MCF 10A (cell line): ENCODE results near the gene LMTK2. TPM values are rescaled to one million over a fixed set of nuclear protein-coding genes. Genes with fewer than 3 reads are reported as not detected.

Source experiments
- BruUV-seq: library from RNA; stranded (reverse); fragments of 400-500 nt; replicated peaks from 2 replicates; lab custom pipeline; 2021; lab: Mats Ljungman, UMichigan
- CTCF ChIA-PET: fragments of 300-600 bp; sonication (Branson Sonifier 250); formaldehyde crosslinking; extraction: SDS; loops from one replicate; lab custom pipeline; 2021; ENCODE audit warnings: antibody characterized with exemption, inconsistent platforms; lab: Yijun Ruan, JAX
- POLR2A ChIA-PET: fragments of 300-600, 350-650 bp; sonication (Branson Sonifier 250); formaldehyde crosslinking; extraction: SDS; loops from one replicate; lab custom pipeline; 2020; ENCODE audit warnings: antibody characterized with exemption, inconsistent platforms; lab: Yijun Ruan, JAX
- DNase-seq: peaks from one replicate; pipeline ENCODE4 v3.0.0-alpha.2; 2018; ENCODE audit not compliant: unreplicated experiment
- H3K27ac Mint-ChIP-seq: one replicate; pipeline ENCODE4 v1.8.0; 2022; ENCODE audit warnings: mild to moderate bottlenecking, low read depth, mixed read lengths; ENCODE audit not compliant: unreplicated experiment
- H3K27me3 Mint-ChIP-seq: one replicate; pipeline ENCODE4 v1.8.0; 2022; ENCODE audit warnings: mixed read lengths; ENCODE audit not compliant: insufficient read depth, unreplicated experiment
- H3K36me3 Mint-ChIP-seq: one replicate; pipeline ENCODE4 v1.8.0; 2022; ENCODE audit warnings: mild to moderate bottlenecking, moderate library complexity, mixed read lengths; ENCODE audit not compliant: insufficient read depth, unreplicated experiment
- H3K4me1 Mint-ChIP-seq: one replicate; pipeline ENCODE4 v1.8.0; 2022; ENCODE audit warnings: mixed read lengths; ENCODE audit not compliant: insufficient read depth, unreplicated experiment
- H3K4me3 Mint-ChIP-seq: one replicate; pipeline ENCODE4 v1.8.0; 2022; ENCODE audit warnings: mild to moderate bottlenecking, moderate library complexity, mixed read lengths; ENCODE audit not compliant: unreplicated experiment
- H3K9me3 Mint-ChIP-seq: one replicate; pipeline ENCODE4 v1.8.0; 2022; ENCODE audit warnings: mixed read lengths; ENCODE audit not compliant: unreplicated experiment
- intact Hi-C: fragments of 100-400 bp; cut with micrococcal nuclease; formaldehyde crosslinking; loops from 2 replicates; pipeline ENCODE4 v1.14.1; 2022
- total RNA-seq: library from RNA; stranded (reverse); gene quantifications from 2 replicates; pipeline ENCODE4 v1.2.3, GENCODE V29; 2022
- TF ChIP-seq, protein P1 (sequence below): fragments of 200-600 bp; IDR thresholded peaks from one replicate; pipeline ENCODE4 v1.8.0; 2022; ENCODE audit warnings: antibody characterized with exemption, mild to moderate bottlenecking; ENCODE audit not compliant: unreplicated experiment

Gene LMTK2
- total RNA-seq, 1 experiment from 2014 or later, result 16.8 TPM

GRCh38 chr7:98185101-98185500, 78.4 kb downstream of the LMTK2 start:
- ChIA-PET CTCF (interaction anchor here (1.0 kb wide), 1 partner anchor 163 kb away, joined by 3 read pairs; no protein-coding TSS in a partner anchor), POLR2A (interaction anchor here (0.6 kb wide), 1 partner anchor 82 kb away, joined by 4 read pairs; no protein-coding TSS in a partner anchor)
- Mint-ChIP-seq H3K27me3 (no peaks in the 10 kb centered on the region), H3K9me3 (no peaks in the 10 kb centered on the region), H3K4me1 (no peaks in the 10 kb centered on the region), H3K27ac (no peak overlapping the region), H3K36me3 (no peaks in the 10 kb centered on the region), H3K4me3 (no peak overlapping the region)
- DNase-seq, result no peak
- BruUV-seq, result no TSS peak
- intact Hi-C loops, result no loop called here
- TF ChIP-seq, protein P1, sequence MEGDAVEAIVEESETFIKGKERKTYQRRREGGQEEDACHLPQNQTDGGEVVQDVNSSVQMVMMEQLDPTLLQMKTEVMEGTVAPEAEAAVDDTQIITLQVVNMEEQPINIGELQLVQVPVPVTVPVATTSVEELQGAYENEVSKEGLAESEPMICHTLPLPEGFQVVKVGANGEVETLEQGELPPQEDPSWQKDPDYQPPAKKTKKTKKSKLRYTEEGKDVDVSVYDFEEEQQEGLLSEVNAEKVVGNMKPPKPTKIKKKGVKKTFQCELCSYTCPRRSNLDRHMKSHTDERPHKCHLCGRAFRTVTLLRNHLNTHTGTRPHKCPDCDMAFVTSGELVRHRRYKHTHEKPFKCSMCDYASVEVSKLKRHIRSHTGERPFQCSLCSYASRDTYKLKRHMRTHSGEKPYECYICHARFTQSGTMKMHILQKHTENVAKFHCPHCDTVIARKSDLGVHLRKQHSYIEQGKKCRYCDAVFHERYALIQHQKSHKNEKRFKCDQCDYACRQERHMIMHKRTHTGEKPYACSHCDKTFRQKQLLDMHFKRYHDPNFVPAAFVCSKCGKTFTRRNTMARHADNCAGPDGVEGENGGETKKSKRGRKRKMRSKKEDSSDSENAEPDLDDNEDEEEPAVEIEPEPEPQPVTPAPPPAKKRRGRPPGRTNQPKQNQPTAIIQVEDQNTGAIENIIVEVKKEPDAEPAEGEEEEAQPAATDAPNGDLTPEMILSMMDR, result no peak

GRCh38 chr7:98186452-98187137, 79.9 kb downstream of the LMTK2 start:
- CTCF ChIA-PET, result interaction anchor here (0.6 to 1.1 kb wide), 5 partner anchors 11 to 166 kb away, joined by 3 to 4 read pairs (median 3); no protein-coding TSS in a partner anchor
- Mint-ChIP-seq H3K9me3 (no peaks in the 10 kb centered on the region), H3K36me3 (peaks cover 8% of the 10 kb centered on the region), H3K4me1 (no peaks in the 10 kb centered on the region), H3K4me3 (no peak overlapping the region), H3K27ac (no peak overlapping the region), H3K27me3 (no peaks in the 10 kb centered on the region)
- no TSS peak for BruUV-seq
- no peak for DNase-seq
- TF ChIP-seq, protein P1, result no peak
- intact Hi-C loops, result no loop called here
- POLR2A ChIA-PET, result interaction anchor here (0.6 kb wide), 1 partner anchor 125 kb away, joined by 3 read pairs; no protein-coding TSS in a partner anchor

GRCh38 chr7:98187138-98187502, 80.5 kb downstream of the LMTK2 start:
- no peaks in the 10 kb centered on the region for H3K9me3 Mint-ChIP-seq
- no peak overlapping the region for H3K4me3 Mint-ChIP-seq
- peaks cover 13% of the 10 kb centered on the region for H3K36me3 Mint-ChIP-seq
- no peak overlapping the region for H3K27ac Mint-ChIP-seq
- intact Hi-C loops, result no loop called here
- ChIA-PET POLR2A (no interaction called here), CTCF (interaction anchor here (0.6 to 1.3 kb wide), 7 partner anchors 8 to 167 kb away, joined by 3 to 5 read pairs (median 3); no protein-coding TSS in a partner anchor)
- TF ChIP-seq, protein P1, result no peak
- no peaks in the 10 kb centered on the region for H3K4me1 Mint-ChIP-seq
- BruUV-seq, result no TSS peak
- no peak for DNase-seq
- no peaks in the 10 kb centered on the region for H3K27me3 Mint-ChIP-seq

DNA sequence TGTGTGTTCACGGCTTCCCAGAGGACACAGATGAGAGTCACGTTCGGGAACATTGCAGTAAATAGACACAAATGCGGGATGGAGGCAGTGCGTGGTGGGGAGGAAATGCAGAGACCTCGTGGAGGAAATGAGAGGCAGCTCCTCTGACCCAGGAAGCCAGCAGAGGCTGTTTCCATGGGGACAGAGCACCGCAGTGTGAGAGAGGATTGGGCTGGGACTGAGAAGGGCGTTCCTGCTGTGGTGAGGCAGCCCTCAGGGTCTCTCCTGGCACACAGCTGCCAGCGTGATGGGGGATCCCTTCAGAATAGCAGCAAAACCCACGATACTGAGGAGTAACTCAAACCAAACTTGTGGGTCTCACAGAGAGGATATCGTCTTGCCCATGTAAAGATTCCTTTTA, 82.9 kb downstream of the LMTK2 start:
- Mint-ChIP-seq H3K4me1 (no peaks in the 10 kb centered on the region), H3K4me3 (no peak overlapping the region), H3K36me3 (peaks cover 25% of the 10 kb centered on the region), H3K27ac (no peak overlapping the region), H3K27me3 (no peaks in the 10 kb centered on the region), H3K9me3 (no peaks in the 10 kb centered on the region)
- ChIA-PET CTCF (interaction anchor here (1.0 kb wide), 1 partner anchor 21 kb away, joined by 3 read pairs; no protein-coding TSS in a partner anchor), POLR2A (no interaction called here)
- intact Hi-C loops, result no loop called here
- no peak for DNase-seq
- no TSS peak for BruUV-seq
- TF ChIP-seq, protein P1, result no peak
